Neutrophil (primary cell): ENCODE data around the gene CST3.

ENCODE experiments used
- H3K27ac ChIP-seq: fragments of 200-600 bp; sonication (generic); 2 replicates; pipeline ENCODE4 v1.5.1; 2016; ENCODE audit warnings: mild to moderate bottlenecking, moderate library complexity
- H3K27me3 ChIP-seq: fragments of 200-600 bp; sonication (generic); 2 replicates; pipeline ENCODE4 v1.6.0; 2016; ENCODE audit warnings: mild to moderate bottlenecking
- H3K36me3 ChIP-seq: fragments of 200-600 bp; sonication (generic); 2 replicates; pipeline ENCODE4 v1.5.1; 2017
- H3K4me1 ChIP-seq, 2 experiments: fragments of 200-600 bp in 1 of 2; sonication (generic) in 1 of 2; 1 replicate in 1 of 2; 2 replicates in 1 of 2; pipeline versions ENCODE4 v1.5.1 to v1.6.1; 2013 to 2016; ENCODE audit warnings: low read depth in 1 of 2, low read length in 1 of 2, mild to moderate bottlenecking in 1 of 2, moderate library complexity in 1 of 2; ENCODE audit not compliant: control insufficient read depth in 1 of 2, insufficient read depth in 1 of 2
- H3K4me3 ChIP-seq, 2 experiments: fragments of 200-600 bp in 1 of 2; sonication (generic) in 1 of 2; 1 replicate in 1 of 2; 2 replicates in 1 of 2; pipeline ENCODE4 v1.5.1; 2013 to 2016; ENCODE audit warnings: low read depth in 1 of 2, low read length in 1 of 2, mild to moderate bottlenecking in 1 of 2, moderate library complexity in 1 of 2
- H3K9me3 ChIP-seq: fragments of 200-600 bp; sonication (generic); 2 replicates; pipeline ENCODE4 v1.5.1; 2016
- CTCF ChIP-seq: fragments of 200-600 bp; sonication (generic); IDR thresholded peaks from 2 replicates; pipeline ENCODE4 v1.5.1; 2016; ENCODE audit warnings: antibody characterized with exemption

Gene CST3

GRCh38 chr20:23631981-23632710, 5.6 kb downstream of the CST3 start:
- TF ChIP-seq CTCF = no peak
- Histone ChIP-seq H3K36me3 (peaks cover 19% of the 10 kb centered on the region), H3K4me1 (peaks cover 2 to 11% of the 10 kb centered on the region in 2 experiments), H3K4me3 (no peak overlapping the region), H3K27ac (no peak overlapping the region), H3K27me3 (peaks cover 22% of the 10 kb centered on the region), H3K9me3 (no peaks in the 10 kb centered on the region)

- H3K36me3 ChIP-seq = peaks cover 19% of the 10 kb centered on the region
- no peak overlapping the region for H3K27ac ChIP-seq
- no peaks in the 10 kb centered on the region for H3K9me3 ChIP-seq
- H3K27me3 ChIP-seq = peaks cover 14% of the 10 kb centered on the region
- TF ChIP-seq CTCF = no peak
- H3K4me3 ChIP-seq = no peak overlapping the region
- peaks cover 0 to 4% of the 10 kb centered on the region in 2 experiments for H3K4me1 ChIP-seq
Observed at GRCh38 chr20:23631226-23631822, 6.4 kb downstream of the CST3 start.

- H3K27me3 ChIP-seq = peaks cover 16% of the 10 kb centered on the region
- TF ChIP-seq CTCF = no peak
- no peak overlapping the region for H3K4me3 ChIP-seq
- no peaks in the 10 kb centered on the region for H3K4me1 ChIP-seq
- no peak overlapping the region for H3K27ac ChIP-seq
- H3K9me3 ChIP-seq = no peaks in the 10 kb centered on the region
- H3K36me3 ChIP-seq = peaks cover 19% of the 10 kb centered on the region
Observed at GRCh38 chr20:23630392-23630849, 7.3 kb downstream of the CST3 start.

GRCh38 chr20:23629542-23630391, 8.0 kb downstream of the CST3 start:
- Histone ChIP-seq H3K36me3 (peaks cover 19% of the 10 kb centered on the region), H3K4me1 (no peaks in the 10 kb centered on the region), H3K4me3 (no peak overlapping the region), H3K27me3 (peaks cover 16% of the 10 kb centered on the region), H3K9me3 (no peaks in the 10 kb centered on the region), H3K27ac (no peak overlapping the region)
- no peak for TF ChIP-seq CTCF

- Histone ChIP-seq H3K4me1 (no peaks in the 10 kb centered on the region), H3K27ac (no peak overlapping the region), H3K36me3 (peaks cover 19% of the 10 kb centered on the region), H3K9me3 (no peaks in the 10 kb centered on the region), H3K27me3 (peaks cover 16% of the 10 kb centered on the region), H3K4me3 (no peak overlapping the region)
- TF ChIP-seq CTCF = no peak
Observed at GRCh38 chr20:23629017-23629541, 8.7 kb downstream of the CST3 start.
